Uterus (tissue), 2 donors: Measurements from ENCODE around the gene HID1.

ENCODE experiments used
- POLR2A ChIP-seq, 2 donors: fragments of 450-650 bp; IDR thresholded peaks; one replicate each; pipeline ENCODE4 v1.6.1; 2016; ENCODE audit warnings: antibody characterized with exemption in 2 of 2, mild to moderate bottlenecking in 1 of 2, moderate library complexity in 1 of 2
- TF ChIP-seq, protein P1 (sequence below), 4 experiments: fragments of 200-600 bp in 2 of 4; fragments of 450-650 bp in 2 of 4; sonication (generic) in 2 of 4; IDR thresholded peaks; one replicate each; pipeline ENCODE4 v1.5.1; 2016 to 2019; ENCODE audit warnings: antibody characterized with exemption in 4 of 4, mild to moderate bottlenecking in 2 of 4, moderate library complexity in 1 of 4

DNA sequence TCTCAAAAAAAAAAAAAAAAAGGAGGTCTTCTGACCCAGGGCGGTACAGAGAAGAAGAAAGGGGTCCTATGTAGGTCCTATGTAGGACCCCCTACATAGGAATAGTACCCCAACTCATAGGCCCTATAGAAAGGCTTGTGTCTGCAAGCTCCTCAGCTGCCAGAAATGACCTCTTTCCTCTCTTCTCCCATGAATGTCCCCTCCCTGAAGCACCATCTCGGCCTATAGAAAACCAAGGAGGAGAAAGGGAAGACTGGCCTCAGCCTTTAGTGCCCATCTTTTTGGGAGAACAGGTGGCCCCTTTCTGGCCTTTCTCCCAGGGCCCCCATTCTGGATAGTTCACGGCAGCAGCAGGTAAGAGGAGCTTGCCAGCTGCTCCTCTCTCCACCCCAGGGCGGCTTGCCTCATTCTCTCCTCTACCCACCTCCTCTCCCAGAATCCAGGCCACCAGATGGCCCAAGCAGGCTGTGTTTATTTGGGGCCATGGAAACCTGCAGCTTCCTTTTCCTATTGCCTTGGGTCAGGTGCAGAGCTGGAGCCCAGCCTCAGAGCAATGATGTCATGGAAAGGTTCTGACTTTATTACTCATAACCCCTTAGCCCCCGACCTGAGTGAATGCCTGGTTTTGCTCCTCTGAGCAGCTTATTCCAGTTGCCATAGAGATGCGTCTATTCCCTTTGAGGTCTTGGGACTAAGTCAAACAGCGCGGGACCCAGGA lies 38.3 kb upstream of the HID1 start:
- TF ChIP-seq, protein P1, sequence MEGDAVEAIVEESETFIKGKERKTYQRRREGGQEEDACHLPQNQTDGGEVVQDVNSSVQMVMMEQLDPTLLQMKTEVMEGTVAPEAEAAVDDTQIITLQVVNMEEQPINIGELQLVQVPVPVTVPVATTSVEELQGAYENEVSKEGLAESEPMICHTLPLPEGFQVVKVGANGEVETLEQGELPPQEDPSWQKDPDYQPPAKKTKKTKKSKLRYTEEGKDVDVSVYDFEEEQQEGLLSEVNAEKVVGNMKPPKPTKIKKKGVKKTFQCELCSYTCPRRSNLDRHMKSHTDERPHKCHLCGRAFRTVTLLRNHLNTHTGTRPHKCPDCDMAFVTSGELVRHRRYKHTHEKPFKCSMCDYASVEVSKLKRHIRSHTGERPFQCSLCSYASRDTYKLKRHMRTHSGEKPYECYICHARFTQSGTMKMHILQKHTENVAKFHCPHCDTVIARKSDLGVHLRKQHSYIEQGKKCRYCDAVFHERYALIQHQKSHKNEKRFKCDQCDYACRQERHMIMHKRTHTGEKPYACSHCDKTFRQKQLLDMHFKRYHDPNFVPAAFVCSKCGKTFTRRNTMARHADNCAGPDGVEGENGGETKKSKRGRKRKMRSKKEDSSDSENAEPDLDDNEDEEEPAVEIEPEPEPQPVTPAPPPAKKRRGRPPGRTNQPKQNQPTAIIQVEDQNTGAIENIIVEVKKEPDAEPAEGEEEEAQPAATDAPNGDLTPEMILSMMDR (IDR thresholded peaks at IDR 0.05), result peak in 2 of 4 experiments; percentile 21 to 24
- TF ChIP-seq POLR2A (IDR thresholded peaks at IDR 0.05), result no peak
